CD4-positive, alpha-beta T cell treated with Interferon gamma for 1 hour (primary cell): ENCODE results near the gene LRCH1.

Experiments used
- DNase-seq: peaks from one replicate; pipeline ENCODE4 v3.0.0-alpha.2; 2020

LRCH1 gene

GRCh38 chr13:46668302-46668720, 115.3 kb downstream of the LRCH1 start:
- peak; percentile 6 for DNase-seq

DNA sequence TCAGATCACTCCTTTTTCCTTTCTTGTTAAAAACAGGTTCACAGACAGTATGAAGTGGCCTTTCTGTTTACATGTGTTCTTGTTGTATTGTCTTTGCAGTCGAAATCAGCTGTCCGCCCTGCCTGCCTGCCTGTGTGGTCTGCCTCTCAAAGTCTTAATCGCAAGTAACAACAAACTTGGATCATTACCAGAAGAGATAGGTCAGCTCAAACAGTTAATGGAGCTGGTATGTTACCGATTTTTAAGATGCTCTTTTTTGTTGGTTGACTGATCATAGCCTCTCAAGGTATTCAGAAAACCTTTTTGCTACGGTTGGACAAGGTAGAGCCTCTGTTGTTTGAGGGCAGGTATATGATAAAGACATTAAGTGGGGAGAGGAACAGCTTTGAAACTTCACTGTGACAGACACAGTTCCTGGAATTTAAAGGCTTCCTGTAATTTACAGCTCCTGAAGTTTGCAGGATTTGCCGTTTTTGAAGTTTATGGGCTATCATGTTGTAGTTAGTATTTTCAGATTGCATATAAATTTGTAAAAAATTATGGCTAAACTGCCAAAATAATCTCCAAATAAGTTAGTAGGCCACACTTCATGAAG, 116.1 kb downstream of the LRCH1 start:
- no peak for DNase-seq

GRCh38 chr13:46672338-46673090, 119.5 kb downstream of the LRCH1 start:
- no peak for DNase-seq

GRCh38 chr13:46675016-46675415, 122.0 kb downstream of the LRCH1 start:
- DNase-seq, result no peak

DNA sequence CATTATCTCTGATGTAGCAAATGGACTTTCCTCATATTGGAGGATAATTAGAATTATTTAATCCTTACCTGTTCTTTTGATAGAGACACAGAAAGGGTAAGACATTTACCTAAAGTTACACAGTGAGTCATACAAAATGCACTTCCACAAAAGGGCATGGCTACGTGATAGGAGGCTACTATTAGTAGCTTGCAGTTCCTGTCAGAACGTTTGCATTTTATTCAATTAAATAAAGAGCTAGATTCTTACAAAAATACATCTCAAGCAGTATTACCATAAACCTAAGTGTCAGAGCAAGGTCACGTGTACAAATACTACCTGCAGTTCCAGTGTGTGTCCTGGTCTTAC, 123.4 kb downstream of the LRCH1 start:
- no peak for DNase-seq

DNA sequence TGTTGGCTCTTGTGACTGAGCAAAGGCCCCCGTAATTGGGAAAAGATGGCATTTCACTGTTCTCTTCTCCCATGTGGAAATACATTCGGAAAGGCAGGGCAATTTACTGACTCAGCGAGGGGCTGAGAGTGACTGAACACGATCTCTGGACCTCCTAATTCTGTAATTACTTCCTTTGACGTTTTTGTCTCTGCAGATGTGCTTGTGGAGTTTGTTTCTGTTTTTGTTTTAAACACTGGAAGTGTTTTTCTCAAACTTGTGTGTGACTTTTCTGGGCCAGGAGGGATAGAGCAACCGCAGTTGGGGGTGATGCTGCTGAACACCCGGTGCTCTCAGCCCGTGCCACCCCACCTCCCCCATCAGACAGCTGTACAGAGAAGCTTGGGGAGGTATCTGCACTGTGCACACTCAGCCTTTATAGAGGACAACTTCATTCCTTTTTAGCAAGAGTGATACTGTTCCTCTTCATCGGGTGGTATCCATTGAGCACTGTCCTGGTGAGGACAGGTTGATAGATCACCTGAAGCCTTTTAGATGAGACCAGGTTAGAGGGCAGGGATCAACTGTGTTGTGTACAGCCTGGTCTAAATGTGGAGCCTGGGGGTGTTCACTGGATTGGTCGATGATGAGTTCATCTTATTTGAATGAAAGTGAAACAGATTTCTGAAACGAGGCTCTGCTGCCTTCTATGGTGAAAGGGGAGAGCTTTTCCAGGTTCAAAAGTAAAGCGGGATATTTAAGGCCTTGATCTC, 126.6 kb downstream of the LRCH1 start:
- DNase-seq, result peak; percentile 47

GRCh38 chr13:46682015-46682414, 129.0 kb downstream of the LRCH1 start:
- DNase-seq, result no peak

DNA sequence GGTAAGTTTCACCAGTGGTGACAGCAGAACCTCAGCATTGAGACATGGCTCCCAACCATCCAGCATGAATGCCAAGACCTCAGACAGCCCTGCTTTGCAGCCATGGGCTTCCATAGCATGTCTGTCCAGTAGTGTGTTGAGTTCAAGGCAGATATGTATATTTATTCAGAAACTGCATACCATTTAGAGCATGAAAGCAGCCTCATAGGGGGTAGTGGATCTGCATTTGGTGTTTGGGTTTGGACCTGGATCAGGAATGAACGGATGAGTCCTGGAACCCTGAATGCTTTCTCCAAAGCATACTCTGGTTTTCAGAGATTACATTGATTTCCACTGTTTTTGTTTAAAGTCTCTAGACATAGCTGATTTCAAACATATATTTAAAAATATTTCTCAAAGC, 129.7 kb downstream of the LRCH1 start:
- DNase-seq, result no peak

DNA sequence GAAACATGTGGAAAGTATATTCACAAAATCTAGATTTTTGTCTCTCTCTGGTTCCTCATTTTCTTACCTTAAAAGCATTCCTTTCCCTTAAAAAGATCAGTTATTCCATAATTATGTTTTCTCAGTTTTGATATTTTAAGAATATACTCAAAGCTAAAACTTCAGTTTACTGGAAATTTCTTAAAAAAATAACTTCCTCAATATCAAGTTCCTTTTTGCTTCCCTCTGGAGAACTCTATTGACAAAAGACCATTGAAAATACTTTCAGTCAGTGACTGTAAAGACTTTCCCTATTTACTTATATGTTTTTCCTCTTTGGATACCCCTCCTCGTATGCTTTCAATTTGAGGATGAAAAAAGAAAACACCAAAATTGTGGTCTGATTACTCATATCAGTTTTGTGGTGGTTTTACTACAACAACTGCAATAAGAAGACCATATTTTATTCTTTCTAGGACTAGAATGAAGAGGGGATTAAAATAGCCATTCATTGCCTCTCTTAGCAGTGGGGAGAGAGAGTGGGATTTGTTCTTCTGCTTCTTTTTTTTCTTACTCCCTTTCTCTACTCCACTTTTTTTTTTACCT, 130.8 kb downstream of the LRCH1 start:
- DNase-seq, result no peak

DNA sequence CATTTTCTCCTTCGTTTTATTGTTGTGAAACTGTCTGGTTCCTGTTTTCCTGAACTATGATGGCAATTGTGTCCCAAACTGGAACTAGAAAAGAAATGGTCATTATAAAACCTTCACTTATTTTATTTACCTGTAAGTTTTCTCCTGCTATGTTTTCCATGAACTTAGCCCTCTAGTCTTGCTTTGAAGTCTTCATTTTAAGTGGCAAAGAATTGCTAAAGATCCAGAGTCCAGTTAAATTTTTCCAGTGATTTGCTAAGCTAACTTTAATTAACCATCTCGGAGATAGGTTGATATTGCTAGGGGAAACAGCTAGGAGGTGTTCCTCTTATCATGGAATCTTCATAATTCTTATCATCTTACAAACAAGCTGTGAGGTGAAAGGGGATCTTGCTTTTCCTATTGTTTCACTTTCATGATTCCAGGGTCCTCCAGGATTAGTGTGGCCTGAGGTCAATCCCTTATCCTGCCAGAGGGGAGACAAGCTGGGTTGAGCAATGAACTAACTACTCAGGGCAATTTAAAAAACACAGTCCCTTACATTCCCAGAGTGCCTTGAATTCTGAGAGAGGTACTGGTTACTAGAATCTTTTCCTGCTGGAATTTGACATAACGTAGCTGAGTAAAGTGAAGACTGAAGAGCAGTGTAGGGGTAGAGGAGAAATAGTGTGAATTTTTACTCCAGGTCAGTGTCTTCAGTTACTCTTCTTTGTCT, 131.5 kb downstream of the LRCH1 start:
- no peak for DNase-seq

- no peak for DNase-seq
Observed at GRCh38 chr13:46685006-46685730, 132.2 kb downstream of the LRCH1 start.

DNA sequence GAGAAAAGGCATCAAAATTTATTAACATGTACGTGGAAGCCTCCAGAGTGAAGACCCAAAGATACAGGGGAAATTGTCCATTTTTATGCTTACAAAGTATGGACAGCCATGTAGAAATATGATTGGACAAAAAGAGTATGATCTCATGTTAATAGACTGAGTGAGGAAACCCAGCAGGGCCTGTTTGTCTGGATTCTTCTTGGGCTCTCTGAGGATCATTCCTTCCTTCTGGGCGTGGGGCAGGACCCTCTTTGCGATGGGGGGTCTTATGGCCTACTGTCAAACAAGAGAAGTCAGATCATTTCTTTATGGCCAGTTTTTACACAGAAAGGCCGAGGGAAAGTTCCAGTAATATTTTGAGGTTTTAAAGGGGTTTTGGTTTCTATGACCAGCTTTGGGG, 133.2 kb downstream of the LRCH1 start:
- DNase-seq, result no peak

DNA sequence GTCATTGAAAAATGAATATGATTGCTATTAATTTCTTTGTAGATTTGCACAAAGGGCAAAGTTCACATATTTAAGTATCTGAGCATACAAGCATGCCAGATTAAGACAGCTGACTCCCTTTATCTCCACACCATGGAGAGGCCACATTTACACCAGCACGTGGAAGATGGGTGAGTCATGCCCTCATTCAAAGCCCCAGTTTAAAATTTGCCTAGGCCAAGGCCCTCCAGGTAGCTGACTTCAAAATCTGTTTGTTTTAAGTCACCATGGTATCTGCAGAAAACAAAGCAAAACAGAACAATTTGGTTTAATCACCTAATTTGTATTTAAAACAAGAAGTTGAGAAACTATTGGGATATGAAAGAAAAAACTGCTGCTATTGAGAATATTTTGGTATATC, 134.8 kb downstream of the LRCH1 start:
- DNase-seq, result no peak

- no peak for DNase-seq
Observed at GRCh38 chr13:46688306-46688705, 135.3 kb downstream of the LRCH1 start.

DNA sequence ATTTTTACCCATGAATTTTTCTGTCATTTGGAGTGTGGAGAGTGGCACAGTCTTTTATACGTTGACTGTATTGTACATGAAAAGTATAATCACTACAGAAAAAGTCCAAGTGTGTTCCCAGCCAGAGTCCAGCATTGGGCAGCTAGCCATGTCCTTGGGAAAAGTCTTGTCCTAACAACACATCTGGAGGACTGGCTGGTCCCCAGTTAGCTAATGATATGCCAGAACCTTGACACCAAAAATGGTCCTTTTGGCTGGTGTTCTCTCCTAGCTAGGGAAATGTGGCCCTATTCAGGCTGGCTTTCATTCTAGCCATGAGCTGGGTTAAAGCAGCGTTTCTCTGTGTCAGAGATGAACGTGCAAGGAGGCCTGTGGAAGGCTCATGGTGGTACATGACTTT, 145.0 kb downstream of the LRCH1 start:
- no peak for DNase-seq

- no peak for DNase-seq
Observed at GRCh38 chr13:46698910-46699460, 146.0 kb downstream of the LRCH1 start.

GRCh38 chr13:46712524-46712923, 159.6 kb downstream of the LRCH1 start:
- DNase-seq, result no peak

DNA sequence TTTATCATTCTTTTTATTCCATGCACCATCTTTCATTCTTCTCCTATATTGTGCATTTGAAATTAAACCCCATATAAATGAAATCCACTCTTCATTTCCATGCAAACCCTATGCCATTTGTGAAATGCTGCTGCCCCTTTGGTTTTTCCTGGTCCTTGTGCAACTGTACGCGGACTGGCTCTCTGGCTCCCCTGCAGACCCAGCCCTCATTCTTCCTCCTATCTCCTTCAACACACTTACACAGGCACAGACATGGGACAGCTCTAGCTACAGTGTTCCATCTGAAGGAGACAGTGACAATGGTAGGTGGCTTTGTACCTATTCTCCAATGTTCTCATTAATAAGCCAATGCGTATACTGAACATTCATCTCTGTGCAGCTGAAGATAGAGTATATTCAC, 162.4 kb downstream of the LRCH1 start:
- DNase-seq, result no peak

DNA sequence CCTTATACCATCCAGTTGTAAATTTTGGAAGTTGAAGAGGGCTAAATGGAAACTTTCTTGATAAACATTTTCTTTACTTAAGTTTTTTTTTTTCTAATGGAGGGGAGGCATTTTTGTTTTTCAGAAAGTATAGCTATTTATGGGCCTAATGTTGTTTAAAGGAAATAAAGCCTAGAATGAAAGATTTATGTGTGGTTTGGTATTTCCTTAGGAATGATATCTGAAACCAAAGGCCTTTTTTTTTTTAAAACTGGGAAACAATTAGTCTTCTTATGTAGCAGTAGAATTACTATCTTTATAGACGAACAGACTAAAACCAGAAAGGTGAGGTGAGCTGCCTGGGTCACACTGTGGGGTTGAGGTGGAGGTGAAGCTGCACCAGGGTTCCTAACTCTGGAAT, 163.9 kb downstream of the LRCH1 start:
- DNase-seq, result no peak

- DNase-seq, result no peak
Observed at GRCh38 chr13:46717275-46717674, 164.3 kb downstream of the LRCH1 start.

GRCh38 chr13:46717856-46718255, 164.9 kb downstream of the LRCH1 start:
- no peak for DNase-seq

DNA sequence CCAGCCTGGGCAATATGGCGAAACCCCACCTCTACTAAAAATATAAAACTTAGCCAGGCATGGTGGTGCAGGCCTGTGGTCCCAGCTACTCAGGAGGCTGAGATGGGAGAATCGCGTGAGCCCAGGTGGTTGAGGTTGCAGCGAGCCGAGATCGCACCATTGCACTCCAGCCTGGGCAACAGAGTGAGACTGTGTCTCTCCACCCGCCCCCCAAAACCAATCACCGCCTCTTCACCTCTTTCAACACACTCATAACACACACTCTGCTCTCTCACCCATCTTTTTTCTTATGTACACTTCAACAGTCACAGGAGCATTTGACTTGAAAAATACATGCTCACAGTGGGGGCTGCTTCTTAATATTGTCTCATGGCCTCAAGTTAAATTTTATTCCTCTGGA, 167.2 kb downstream of the LRCH1 start:
- DNase-seq, result no peak
